CD8-positive, alpha-beta memory T cell (primary cell): ENCODE data around the gene A4GNT. TPM values are rescaled to one million over a fixed set of nuclear protein-coding genes. Genes with fewer than 3 reads are reported as not detected.
A peak's percentile ranks its signal among the peaks of the same experiment; 100 is the strongest.

ENCODE experiments used
- CTCF ChIA-PET: fragments of 350-600 bp; sonication (Branson Sonifier 250); formaldehyde crosslinking; loops from one replicate; lab custom pipeline; 2021; ENCODE audit warnings: antibody characterized with exemption; lab: Charles Lee
- POLR2A ChIA-PET: fragments of 350-600 bp; sonication (Branson Sonifier 250); formaldehyde crosslinking; loops from one replicate; lab custom pipeline; 2021; ENCODE audit warnings: antibody characterized with exemption; lab: Charles Lee
- DNase-seq, 5 donors: peaks; one replicate each; pipeline versions ENCODE4 v3.0.0 to v3.0.0-alpha.2; 2020 to 2022; ENCODE audit warnings: mixed read lengths in 1 of 5
- H3K27ac ChIP-seq: one replicate; pipeline ENCODE4 v1.7.0; 2013; ENCODE audit warnings: low read depth, mild to moderate bottlenecking, low read length, moderate library complexity
- H3K27me3 ChIP-seq: 2 replicates; pipeline ENCODE4 v1.7.0; 2013; ENCODE audit warnings: low read length, mild to moderate bottlenecking; ENCODE audit not compliant: insufficient read depth, poor library complexity, severe bottlenecking
- H3K36me3 ChIP-seq: 2 replicates; pipeline ENCODE4 v1.7.0; 2013; ENCODE audit warnings: mild to moderate bottlenecking, low read length, moderate library complexity; ENCODE audit not compliant: insufficient read depth
- H3K4me1 ChIP-seq: 2 replicates; pipeline ENCODE4 v1.7.0; 2013; ENCODE audit warnings: mild to moderate bottlenecking, low read length, moderate library complexity; ENCODE audit not compliant: insufficient read depth
- H3K4me3 ChIP-seq: 2 replicates; pipeline ENCODE4 v1.7.0; 2013; ENCODE audit warnings: mild to moderate bottlenecking, low read length
- H3K9me3 ChIP-seq: 2 replicates; pipeline ENCODE4 v1.7.0; 2013; ENCODE audit warnings: mild to moderate bottlenecking, low read length
- H3K27ac Mint-ChIP-seq, 8 donors: one replicate each; pipeline ENCODE4 v1.8.0; 2020 to 2021; ENCODE audit warnings: mixed read lengths in 8 of 8, mild to moderate bottlenecking in 6 of 8, inconsistent platforms in 3 of 8, moderate library complexity in 3 of 8
- H3K27me3 Mint-ChIP-seq, 2 donors: one replicate each; pipeline ENCODE4 v1.8.0; 2020 to 2021; ENCODE audit warnings: mixed read lengths in 2 of 2, mild to moderate bottlenecking in 1 of 2, moderate library complexity in 1 of 2
- H3K36me3 Mint-ChIP-seq, 3 donors: one replicate each; pipeline ENCODE4 v1.8.0; 2020 to 2021; ENCODE audit warnings: mixed read lengths in 3 of 3, inconsistent platforms in 1 of 3, mild to moderate bottlenecking in 1 of 3
- H3K4me1 Mint-ChIP-seq, 3 donors: one replicate each; pipeline ENCODE4 v1.8.0; 2020 to 2021; ENCODE audit warnings: mixed read lengths in 3 of 3, inconsistent platforms in 1 of 3, mild to moderate bottlenecking in 1 of 3
- H3K4me3 Mint-ChIP-seq, 7 donors: one replicate each; pipeline ENCODE4 v1.8.0; 2020 to 2021; ENCODE audit warnings: mixed read lengths in 7 of 7, mild to moderate bottlenecking in 6 of 7, moderate library complexity in 4 of 7, inconsistent platforms in 2 of 7
- H3K9me3 Mint-ChIP-seq, 5 donors: one replicate each; pipeline ENCODE4 v1.8.0; 2020 to 2022; ENCODE audit warnings: mixed read lengths in 5 of 5, mild to moderate bottlenecking in 3 of 5, moderate library complexity in 2 of 5, inconsistent platforms in 1 of 5
- polyA plus RNA-seq: library from polyadenylated mRNA; unstranded; fragments of 300-500 nt; fragmentation: Illumina TruSeq; gene quantifications from one replicate; pipeline ENCODE4 v1.2.3, GENCODE V29; 2021
- total RNA-seq, 2 experiments: library from RNA; stranded (reverse); gene quantifications; one replicate each; pipeline ENCODE4 v1.2.3, GENCODE V29; 2021

The A4GNT gene
- total and polyA plus RNA-seq, 3 experiments from 2014 or later: not detected

DNA sequence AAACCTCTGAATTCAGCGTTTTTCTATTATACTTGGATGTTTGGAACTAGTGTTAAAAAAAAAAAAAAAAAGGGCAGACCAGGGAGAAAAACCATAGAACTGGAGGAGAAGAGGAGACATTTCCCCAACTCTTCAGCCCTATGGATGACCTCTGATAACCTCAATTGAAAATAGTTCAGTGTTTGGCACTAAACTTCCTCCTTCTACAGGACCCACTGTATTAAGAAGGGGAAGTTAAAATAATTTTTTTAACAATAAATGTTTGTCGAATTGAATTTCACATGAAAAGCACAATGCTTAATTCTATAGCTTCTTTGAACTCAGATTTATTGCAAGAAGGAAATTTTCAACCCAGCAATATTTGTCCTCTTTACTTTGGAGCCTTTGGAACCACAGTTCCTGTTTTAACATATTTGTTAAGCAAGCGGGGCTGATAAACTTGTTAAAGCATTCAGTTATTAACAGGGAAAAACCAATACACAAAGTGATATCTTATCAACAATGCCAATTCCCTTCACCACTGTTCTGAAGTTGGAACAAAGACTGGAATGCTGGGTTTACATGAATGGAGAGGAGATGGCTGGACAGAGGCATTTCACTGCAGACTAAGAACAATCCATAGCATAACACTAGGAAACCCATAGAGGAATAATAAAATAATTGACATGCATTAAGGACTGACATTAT lies 3.1 kb upstream of the A4GNT start:
- Mint-ChIP-seq H3K27ac (no peak overlapping the region), H3K9me3 (no peaks in the 10 kb centered on the region), H3K4me1 (no peaks in the 10 kb centered on the region), H3K27me3 (peaks cover 9 to 24% of the 10 kb centered on the region in 2 donors), H3K36me3 (no peaks in the 10 kb centered on the region), H3K4me3 (no peak overlapping the region)
- POLR2A ChIA-PET: no interaction called here
- Histone ChIP-seq H3K27me3 (no peaks in the 10 kb centered on the region), H3K9me3 (no peaks in the 10 kb centered on the region), H3K36me3 (no peaks in the 10 kb centered on the region), H3K27ac (no peak overlapping the region), H3K4me3 (no peak overlapping the region), H3K4me1 (no peaks in the 10 kb centered on the region)
- CTCF ChIA-PET: no interaction called here
- DNase-seq: no peak

GRCh38 chr3:138127636-138128365 lies 4.4 kb downstream of the A4GNT start:
- H3K4me1 Mint-ChIP-seq: no peaks in the 10 kb centered on the region
- CTCF ChIA-PET: no interaction called here

DNA sequence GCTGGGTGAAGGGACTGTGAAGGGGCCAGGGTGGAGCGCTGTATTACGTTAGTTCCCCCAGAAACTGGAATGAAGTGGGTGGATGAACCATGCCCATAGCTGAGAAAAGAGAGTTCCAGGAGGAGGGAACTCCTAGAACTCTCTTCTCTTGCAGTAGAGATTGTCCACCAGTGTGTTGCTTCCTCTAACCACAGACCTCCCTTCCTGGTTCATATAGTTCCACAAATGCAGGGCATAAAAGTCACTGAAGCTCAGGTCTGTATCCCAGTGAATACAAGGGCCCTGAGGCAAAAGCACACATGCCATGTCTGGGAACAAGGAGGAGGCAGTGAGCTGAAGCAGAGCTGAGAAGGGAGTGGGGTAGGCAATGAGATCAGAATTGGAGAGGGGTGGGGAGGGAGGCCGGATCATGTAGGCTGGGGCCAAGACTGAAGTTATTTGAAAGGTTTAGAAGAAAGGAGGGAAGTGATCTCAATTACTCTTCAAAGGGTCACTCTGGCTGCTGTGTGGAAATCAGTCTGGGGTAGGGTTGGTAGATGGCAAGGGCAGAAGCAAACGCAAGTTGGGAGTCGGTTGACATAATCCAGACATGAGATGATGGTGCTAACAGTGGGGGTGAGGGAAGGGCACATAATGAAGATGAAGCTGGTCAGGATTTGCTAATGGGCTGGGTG lies 6.5 kb downstream of the A4GNT start:
- H3K4me3 ChIP-seq: no peak overlapping the region
- H3K9me3 Mint-ChIP-seq: no peaks in the 10 kb centered on the region
- H3K36me3 ChIP-seq: no peaks in the 10 kb centered on the region
- H3K4me1 Mint-ChIP-seq: no peaks in the 10 kb centered on the region
- H3K4me1 ChIP-seq: no peaks in the 10 kb centered on the region
- no peak for DNase-seq
- no peaks in the 10 kb centered on the region for H3K27me3 ChIP-seq
- H3K9me3 ChIP-seq: no peaks in the 10 kb centered on the region
- H3K36me3 Mint-ChIP-seq: no peaks in the 10 kb centered on the region
- H3K27ac Mint-ChIP-seq: peak overlapping the region in 1 of 8 donors; percentile 12
- ChIA-PET CTCF (no interaction called here), POLR2A (no interaction called here)
- peaks cover 12 to 13% of the 10 kb centered on the region in 2 donors for H3K27me3 Mint-ChIP-seq
- no peak overlapping the region for H3K27ac ChIP-seq
- no peak overlapping the region for H3K4me3 Mint-ChIP-seq

More at GRCh38 chr3:138127636-138128365, 4.4 kb downstream of the A4GNT start:
- DNase-seq: no peak
- Histone ChIP-seq H3K36me3 (no peaks in the 10 kb centered on the region), H3K4me3 (no peak overlapping the region), H3K27ac (no peak overlapping the region), H3K4me1 (no peaks in the 10 kb centered on the region), H3K9me3 (no peaks in the 10 kb centered on the region), H3K27me3 (no peaks in the 10 kb centered on the region)
- Mint-ChIP-seq H3K27me3 (peaks cover 5 to 8% of the 10 kb centered on the region in 2 donors), H3K36me3 (no peaks in the 10 kb centered on the region), H3K4me3 (no peak overlapping the region), H3K27ac (no peak overlapping the region), H3K9me3 (no peaks in the 10 kb centered on the region)
- POLR2A ChIA-PET: no interaction called here

DNA sequence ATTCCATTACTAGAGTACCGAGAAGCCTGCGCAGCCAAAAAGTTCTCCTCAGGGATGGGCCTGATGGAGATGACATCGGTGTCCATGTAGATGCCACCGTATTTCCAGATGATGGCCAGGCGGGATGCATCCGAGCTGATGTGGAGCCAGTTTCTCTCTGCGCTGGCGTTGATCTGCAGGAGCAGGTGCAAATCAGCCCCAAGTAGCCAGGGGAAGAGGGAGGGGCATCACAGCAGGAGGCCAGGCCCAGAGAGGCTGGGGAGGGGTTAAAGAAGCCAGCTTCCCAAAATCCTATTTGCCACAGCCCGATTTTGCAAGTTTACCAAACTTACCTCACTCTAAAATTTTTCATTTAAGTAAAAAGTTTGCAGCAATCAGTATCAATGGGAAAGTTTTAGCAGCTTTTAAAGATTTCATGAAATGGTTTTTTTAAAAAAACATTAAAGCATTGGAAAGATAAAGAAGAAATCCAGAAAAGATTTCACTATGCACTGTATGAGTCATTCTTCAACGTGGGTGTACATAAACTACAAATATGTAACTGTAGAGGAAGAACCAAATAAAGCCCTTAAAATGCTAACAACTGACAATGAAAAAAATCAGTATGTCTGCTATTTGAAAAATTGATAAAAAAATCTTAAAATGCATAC lies 7.4 kb downstream of the A4GNT start:
- Mint-ChIP-seq H3K4me1 (no peaks in the 10 kb centered on the region), H3K27me3 (peaks cover 13 to 19% of the 10 kb centered on the region in 2 donors), H3K27ac (no peak overlapping the region), H3K36me3 (no peaks in the 10 kb centered on the region), H3K4me3 (no peak overlapping the region), H3K9me3 (no peaks in the 10 kb centered on the region)
- no peak overlapping the region for H3K4me3 ChIP-seq
- no peaks in the 10 kb centered on the region for H3K36me3 ChIP-seq
- H3K9me3 ChIP-seq: no peaks in the 10 kb centered on the region
- H3K27me3 ChIP-seq: no peaks in the 10 kb centered on the region
- POLR2A ChIA-PET: no interaction called here
- H3K27ac ChIP-seq: no peak overlapping the region
- no peaks in the 10 kb centered on the region for H3K4me1 ChIP-seq
- CTCF ChIA-PET: no interaction called here
- DNase-seq: no peak

DNA sequence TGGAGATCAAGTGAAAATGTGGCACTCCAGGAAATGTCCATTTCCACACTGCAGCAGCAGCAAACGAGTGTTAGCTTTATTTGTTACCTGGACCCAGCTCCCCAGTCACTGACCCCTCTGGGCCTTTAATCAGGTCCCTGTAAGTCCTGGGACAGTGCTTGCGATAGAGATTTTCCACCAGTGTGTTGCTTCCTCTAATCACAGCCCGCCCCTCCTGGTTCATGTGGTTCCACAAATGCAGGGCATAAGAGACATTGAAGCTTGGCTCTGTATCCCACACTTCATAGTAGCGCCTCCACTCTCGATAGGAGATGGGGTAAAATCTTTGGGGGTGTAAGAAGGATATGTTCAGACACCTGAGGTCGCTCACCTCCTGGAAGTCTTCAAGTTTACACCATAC lies 8.0 kb downstream of the A4GNT start:
- ChIA-PET POLR2A (no interaction called here), CTCF (no interaction called here)
- no peaks in the 10 kb centered on the region for H3K9me3 ChIP-seq
- Mint-ChIP-seq H3K36me3 (no peaks in the 10 kb centered on the region), H3K27ac (no peak overlapping the region), H3K4me1 (no peaks in the 10 kb centered on the region), H3K9me3 (no peaks in the 10 kb centered on the region), H3K4me3 (no peak overlapping the region), H3K27me3 (peaks cover 13 to 19% of the 10 kb centered on the region in 2 donors)
- H3K27ac ChIP-seq: no peak overlapping the region
- no peak for DNase-seq
- H3K27me3 ChIP-seq: no peaks in the 10 kb centered on the region
- no peak overlapping the region for H3K4me3 ChIP-seq
- no peaks in the 10 kb centered on the region for H3K36me3 ChIP-seq
- no peaks in the 10 kb centered on the region for H3K4me1 ChIP-seq

DNA sequence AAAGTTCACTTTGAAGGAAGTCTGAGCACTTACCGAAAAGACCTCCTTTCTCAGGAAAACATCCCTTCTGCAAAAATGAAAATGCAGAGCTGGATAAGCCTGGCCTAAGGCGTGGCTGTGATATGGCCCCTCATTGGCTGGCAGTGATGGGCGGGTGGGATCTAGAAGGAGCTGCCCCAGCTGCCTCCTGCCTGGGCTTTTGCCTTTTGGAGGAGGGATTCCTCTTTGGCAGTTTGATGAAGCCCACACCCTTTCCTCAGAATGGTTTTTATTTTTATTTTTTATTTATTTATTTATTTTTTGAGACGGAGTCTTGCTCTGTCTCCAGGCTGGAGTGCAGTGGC lies 12.8 kb downstream of the A4GNT start:
- no peak overlapping the region for H3K4me3 ChIP-seq
- peaks cover 28 to 58% of the 10 kb centered on the region in 2 donors for H3K27me3 Mint-ChIP-seq
- H3K27me3 ChIP-seq: peaks cover 2% of the 10 kb centered on the region
- H3K9me3 ChIP-seq: no peaks in the 10 kb centered on the region
- ChIA-PET POLR2A (no interaction called here), CTCF (interaction anchor here (1.2 to 3.7 kb wide), 4 partner anchors 17 to 53 kb away, joined by 3 to 18 read pairs (median 8); no protein-coding TSS in a partner anchor)
- no peaks in the 10 kb centered on the region for H3K4me1 ChIP-seq
- H3K9me3 Mint-ChIP-seq: peaks cover 0 to 3% (median 0%) of the 10 kb centered on the region in 5 donors
- H3K27ac ChIP-seq: no peak overlapping the region
- H3K4me3 Mint-ChIP-seq: no peak overlapping the region
- H3K36me3 Mint-ChIP-seq: no peaks in the 10 kb centered on the region
- peaks cover 5 to 12% (median 9%) of the 10 kb centered on the region in 3 donors for H3K4me1 Mint-ChIP-seq
- DNase-seq: no peak
- H3K36me3 ChIP-seq: no peaks in the 10 kb centered on the region
- no peak overlapping the region for H3K27ac Mint-ChIP-seq

DNA sequence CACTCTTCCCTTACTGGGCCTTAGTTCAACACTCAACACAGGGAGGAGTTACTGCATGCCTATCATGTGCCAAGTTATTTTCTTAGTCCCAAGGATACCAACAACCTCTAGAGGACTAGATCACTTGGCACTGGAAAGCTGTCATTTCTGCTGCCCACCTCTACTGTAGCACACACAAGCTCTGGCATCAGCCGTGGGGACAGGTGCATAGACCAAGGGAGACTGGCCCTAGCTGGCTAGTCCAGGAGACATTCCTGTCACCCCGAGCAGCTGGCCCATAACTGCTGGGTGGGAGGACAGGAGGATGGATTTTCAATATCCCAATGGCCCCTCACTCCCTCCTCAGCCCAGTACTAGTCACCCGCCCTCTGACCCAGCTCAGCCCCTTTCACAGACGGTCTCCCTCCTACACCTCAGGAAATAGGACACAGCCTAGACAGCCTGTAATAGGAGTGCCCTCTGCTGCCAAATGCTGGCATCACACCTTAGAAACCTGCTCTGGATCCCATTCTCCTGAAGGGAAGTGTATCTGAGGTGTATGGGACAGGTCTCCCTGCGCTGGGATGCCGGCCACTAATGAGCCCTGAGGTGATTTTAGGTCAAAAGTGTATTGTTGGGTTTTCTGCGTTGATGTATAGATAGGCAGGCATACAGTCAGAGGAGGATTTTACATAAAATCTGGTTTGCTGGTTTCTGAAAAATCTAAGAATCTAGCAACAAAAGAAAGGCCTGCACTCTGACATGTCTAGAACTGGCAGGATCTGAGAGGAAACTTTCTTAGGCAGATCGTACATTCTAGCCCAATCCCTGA lies 13.4 kb downstream of the A4GNT start:
- H3K4me1 ChIP-seq: no peaks in the 10 kb centered on the region
- no peaks in the 10 kb centered on the region for H3K9me3 ChIP-seq
- Mint-ChIP-seq H3K27me3 (peaks cover 28 to 61% of the 10 kb centered on the region in 2 donors), H3K4me1 (peaks cover 5 to 12% (median 9%) of the 10 kb centered on the region in 3 donors), H3K36me3 (no peaks in the 10 kb centered on the region), H3K27ac (no peak overlapping the region), H3K4me3 (no peak overlapping the region), H3K9me3 (peaks cover 0 to 3% (median 0%) of the 10 kb centered on the region in 5 donors)
- no peaks in the 10 kb centered on the region for H3K36me3 ChIP-seq
- no peak overlapping the region for H3K27ac ChIP-seq
- ChIA-PET CTCF (interaction anchor here (0.7 to 3.7 kb wide), 8 partner anchors 17 to 52 kb away, joined by 3 to 18 read pairs (median 4); no protein-coding TSS in a partner anchor), POLR2A (no interaction called here)
- DNase-seq: peak in 1 of 5 donors; percentile 54
- peaks cover 5% of the 10 kb centered on the region for H3K27me3 ChIP-seq
- no peak overlapping the region for H3K4me3 ChIP-seq
